ENCODE measurements around the gene ANO1.

The ANO1 gene

GRCh38 chr11:70054004-70054403, 24.1 kb upstream of the ANO1 start:
- DNase-seq: no peak

- DNase-seq: no peak
Measured at GRCh38 chr11:70055444-70055843, 22.7 kb upstream of the ANO1 start.

- DNase-seq: no peak
Measured at GRCh38 chr11:70057080-70057479, 21.0 kb upstream of the ANO1 start.

GRCh38 chr11:70059971-70060370, 18.1 kb upstream of the ANO1 start:
- no peak for DNase-seq

- no peak for DNase-seq
Measured at GRCh38 chr11:70060611-70061293, 17.4 kb upstream of the ANO1 start.

GRCh38 chr11:70061734-70062133, 16.4 kb upstream of the ANO1 start:
- DNase-seq: no peak

GRCh38 chr11:70063121-70063520, 15.0 kb upstream of the ANO1 start:
- no peak for DNase-seq

- DNase-seq: no peak
Measured at GRCh38 chr11:70063555-70063954, 14.6 kb upstream of the ANO1 start.

- no peak for DNase-seq
Measured at GRCh38 chr11:70064008-70064725, 13.9 kb upstream of the ANO1 start.

- DNase-seq: no peak
Measured at GRCh38 chr11:70064726-70065317, 13.3 kb upstream of the ANO1 start.

- DNase-seq: no peak
Measured at GRCh38 chr11:70065318-70066135, 12.6 kb upstream of the ANO1 start.

- DNase-seq: no peak
Measured at GRCh38 chr11:70066136-70066520, 12.0 kb upstream of the ANO1 start.

- no peak for DNase-seq
Measured at GRCh38 chr11:70066628-70067027, 11.5 kb upstream of the ANO1 start.

GRCh38 chr11:70067036-70067435, 11.1 kb upstream of the ANO1 start:
- no peak for DNase-seq

GRCh38 chr11:70067591-70068341, 10.4 kb upstream of the ANO1 start:
- DNase-seq: no peak

- no peak for DNase-seq
Measured at GRCh38 chr11:70068345-70068744, 9.8 kb upstream of the ANO1 start.

- DNase-seq: no peak
Measured at GRCh38 chr11:70068950-70069349, 9.2 kb upstream of the ANO1 start.

- no peak for DNase-seq
Measured at GRCh38 chr11:70070706-70071105, 7.4 kb upstream of the ANO1 start.

GRCh38 chr11:70071996-70072395, 6.1 kb upstream of the ANO1 start:
- DNase-seq: no peak

GRCh38 chr11:70072461-70072860, 5.7 kb upstream of the ANO1 start:
- no peak for DNase-seq

- no peak for DNase-seq
Measured at GRCh38 chr11:70072861-70073755, 5.0 kb upstream of the ANO1 start.
